Effector CD4-positive, alpha-beta T cell (primary cell): ENCODE data around the gene SEMA5A.
"Not testable (repeated sequence)": the region's sequence is repeated elsewhere in the genome, so short reads cannot be mapped to it uniquely, and the experiment has no call there.

Experiments used
- DNase-seq: peaks from one replicate; pipeline ENCODE4 v3.0.0-alpha.2; 2020

The SEMA5A gene

DNA sequence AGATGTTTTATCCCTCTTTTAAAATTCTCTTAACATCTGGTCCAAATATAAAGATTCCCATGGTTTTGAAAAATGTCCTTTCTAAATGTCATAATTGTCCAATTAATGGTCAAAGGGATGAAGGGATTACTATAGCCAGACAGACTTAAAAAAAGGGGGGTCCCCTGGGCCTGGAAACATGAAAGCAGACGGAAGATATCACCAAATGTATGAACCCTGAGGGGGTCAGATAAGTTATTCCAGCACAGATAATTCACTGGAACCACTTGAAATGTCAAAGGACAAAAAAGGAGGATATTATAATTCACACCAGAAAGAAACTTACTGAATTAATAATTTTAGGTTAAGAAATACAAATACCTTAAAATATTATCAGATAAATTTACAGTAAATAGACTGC, 155.8 kb downstream of the SEMA5A start:
- no peak for DNase-seq

DNA sequence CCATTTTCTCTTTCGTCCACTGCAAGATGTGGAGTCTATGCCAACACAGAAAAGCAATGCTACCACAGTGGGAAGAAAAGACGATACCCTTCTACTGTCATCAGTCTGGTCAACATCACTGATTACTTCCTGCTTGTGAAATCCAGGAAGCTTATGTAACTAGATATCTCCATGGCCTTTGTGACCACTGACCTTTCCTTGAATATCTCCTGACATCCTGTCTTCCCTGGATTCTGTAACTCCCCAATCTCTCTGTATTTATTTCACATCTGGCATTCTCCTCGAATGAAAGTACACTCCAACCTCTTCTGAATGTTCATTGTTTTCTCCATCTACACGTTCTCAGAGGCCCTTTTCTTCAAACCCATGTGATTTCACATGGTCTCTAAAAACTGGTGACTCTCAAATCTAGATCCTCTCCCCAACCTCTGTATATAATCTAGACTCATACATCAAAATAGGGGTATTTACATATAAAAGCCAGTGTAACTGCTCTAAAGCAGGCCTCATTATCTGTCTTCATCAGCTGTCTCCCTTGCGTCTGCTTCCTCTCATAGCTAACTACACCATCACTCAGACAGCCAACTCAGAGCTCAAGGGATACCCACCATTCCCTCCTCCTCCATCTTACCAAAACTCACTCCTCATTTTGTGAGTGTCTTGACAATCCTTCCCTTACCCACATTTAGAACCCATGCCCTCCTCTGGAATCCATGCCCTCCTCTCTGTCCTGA, 156.8 kb downstream of the SEMA5A start:
- no peak for DNase-seq

DNA sequence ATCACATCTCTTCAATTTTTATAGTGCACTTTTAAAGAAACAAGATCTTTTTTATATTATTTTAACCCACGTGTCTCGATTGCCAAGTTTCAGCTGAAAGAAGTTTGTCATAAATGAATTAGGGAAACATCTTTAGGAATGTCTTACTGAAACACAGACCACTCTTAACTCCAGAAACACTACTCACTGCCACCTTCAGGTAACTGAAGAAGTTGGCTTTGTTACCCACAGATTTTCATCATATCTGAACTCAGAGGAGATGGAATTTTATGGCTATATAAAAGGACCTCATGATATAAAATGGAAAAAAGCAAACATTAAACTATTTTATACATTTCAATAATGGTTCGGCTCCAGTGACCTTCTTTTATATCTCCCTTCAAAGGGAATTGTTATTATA, 158.0 kb downstream of the SEMA5A start:
- DNase-seq: no peak

DNA sequence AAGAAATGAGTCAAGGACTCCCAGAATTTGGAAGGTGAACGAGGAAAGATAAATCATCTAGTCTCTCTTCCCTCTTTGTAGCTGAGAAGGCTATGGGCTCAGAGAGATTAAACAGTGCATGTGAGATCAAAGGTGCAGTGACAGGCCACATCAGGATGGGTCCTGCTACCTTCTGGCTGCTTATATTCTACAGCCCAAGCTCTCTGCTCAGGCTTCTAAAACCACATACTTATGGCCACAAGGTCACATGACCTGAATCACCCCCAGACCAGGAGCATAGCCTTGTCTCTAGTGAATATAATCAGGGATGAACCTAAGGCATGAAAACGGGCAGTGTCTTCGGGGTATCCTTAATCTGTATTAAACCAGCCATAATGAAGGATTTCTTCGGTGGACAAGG, 158.9 kb downstream of the SEMA5A start:
- no peak for DNase-seq

DNA sequence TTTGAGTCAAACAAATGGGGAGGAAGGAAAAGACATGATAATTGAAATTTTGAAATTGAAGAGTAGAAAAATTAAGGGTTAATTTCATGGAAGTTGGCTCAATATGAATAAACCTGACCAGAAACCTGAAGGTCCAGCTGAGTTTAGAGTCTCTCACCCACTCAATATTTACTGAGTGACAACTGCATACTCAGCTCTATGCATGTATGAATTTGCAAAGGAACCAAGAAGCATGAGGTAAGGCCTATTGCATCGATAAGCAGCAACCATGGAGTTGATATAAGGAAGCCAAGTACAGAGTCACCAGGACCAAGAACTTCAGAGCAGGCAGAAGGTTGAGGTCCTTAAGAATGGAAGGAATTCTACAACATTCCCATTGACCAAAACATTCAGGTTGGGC, 163.4 kb downstream of the SEMA5A start:
- DNase-seq: no peak

DNA sequence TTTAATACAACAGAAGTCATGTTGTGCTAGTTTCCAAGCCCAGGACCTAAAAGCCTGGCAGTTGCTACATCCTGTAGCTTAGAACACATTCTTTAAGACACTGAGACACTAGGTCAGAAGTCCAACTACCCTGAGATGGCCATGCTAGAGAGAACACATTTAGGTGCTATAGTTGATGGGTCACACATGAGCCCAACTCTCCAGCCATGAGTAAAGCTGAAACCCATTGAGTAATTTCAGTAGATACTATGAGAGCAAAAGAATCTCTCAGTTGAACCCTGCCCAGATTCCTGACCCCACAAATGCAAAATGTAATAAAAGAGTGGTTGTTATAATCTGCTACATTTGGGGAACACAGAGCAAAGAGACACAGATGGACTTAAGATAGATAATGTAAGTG, 164.4 kb downstream of the SEMA5A start:
- DNase-seq: no peak

DNA sequence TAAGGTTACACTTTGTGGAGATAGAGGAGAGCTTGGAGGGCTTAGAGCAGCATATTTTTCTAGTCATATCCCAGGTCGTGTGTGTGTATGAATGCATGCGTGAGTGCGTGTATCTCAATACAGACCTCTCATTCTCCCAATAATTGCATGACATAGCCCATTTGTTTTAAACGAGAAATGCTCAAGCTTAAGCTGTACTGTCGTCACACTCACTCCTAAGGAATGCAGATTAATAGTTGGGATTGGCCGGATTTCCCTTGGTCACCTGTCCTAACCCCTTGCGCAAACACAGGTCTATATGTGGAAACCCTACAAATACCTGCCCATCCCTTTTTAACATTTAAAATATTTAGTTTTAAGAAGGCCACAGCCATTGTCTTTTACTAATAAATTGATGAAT, 165.8 kb downstream of the SEMA5A start:
- no peak for DNase-seq

DNA sequence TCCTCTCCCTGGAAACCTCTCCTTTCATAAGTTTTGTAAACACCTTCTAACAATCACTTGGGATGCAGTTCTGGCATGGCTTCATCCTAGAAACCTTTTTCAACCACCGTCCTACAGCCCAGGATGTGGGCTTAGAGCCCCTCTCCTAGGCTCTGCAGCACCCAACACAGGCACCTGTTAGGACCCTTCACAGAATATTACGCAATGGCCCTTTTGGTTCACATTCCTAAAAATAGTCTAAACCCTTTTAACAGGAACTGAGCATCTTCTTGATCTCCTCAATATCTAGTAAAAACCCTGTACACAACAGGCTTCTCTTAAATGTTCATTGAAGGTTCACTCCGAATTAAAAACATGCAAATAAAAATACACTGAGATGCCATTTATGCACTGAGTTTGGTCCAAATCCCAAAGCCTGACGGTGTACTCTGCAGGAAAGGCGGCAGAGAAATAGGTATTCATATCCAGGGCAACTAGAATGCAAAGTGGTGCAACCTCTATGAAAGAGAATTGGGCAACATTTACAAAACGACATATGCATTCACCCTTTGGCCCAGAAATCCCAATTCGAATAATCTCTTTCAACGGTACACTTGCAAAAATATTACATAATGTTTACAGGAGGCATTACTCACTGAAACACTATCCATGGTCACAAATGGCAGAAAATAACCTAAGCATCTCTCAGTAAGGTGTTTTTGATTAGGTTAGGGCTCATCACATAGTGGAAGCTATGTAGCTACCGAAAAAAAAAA, 169.3 kb downstream of the SEMA5A start:
- DNase-seq: no peak

DNA sequence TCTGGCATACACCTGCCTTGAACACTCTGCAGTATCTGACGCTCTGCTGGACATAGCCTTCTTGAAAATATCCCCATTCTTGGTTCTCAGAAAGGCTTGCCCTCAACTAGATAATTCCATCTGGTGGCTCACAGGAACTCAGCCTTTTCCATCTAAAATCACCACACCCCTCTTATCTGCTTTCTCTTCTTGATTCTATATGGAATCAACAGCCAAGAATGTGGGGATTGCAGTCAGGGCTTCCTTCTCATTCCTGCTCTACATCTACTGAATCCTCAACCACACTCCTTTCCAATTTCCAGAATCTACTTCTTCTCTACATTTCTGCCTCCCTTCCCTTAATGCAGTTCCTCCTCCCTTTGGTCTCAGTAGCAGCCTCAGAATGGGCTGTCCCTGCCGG, 170.1 kb downstream of the SEMA5A start:
- DNase-seq: no peak

DNA sequence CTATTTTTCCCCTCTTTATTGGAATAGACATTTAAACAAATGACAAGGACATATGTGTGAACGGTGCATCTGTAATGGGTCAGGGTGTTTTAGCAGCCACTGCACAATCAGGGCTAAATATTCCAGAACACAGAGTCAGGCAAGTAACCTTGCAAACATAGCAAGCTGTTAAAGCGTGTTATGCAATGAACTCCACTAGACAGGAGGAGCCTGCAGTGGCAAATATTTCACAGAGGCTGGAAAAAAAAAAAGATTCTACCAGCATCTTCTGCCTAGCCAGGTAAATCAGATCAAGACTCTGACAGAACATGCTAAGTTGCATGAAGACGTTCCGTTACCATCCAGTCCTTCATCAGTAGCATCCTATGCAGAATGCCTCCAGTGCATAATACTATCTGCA, 171.8 kb downstream of the SEMA5A start:
- DNase-seq: no peak

DNA sequence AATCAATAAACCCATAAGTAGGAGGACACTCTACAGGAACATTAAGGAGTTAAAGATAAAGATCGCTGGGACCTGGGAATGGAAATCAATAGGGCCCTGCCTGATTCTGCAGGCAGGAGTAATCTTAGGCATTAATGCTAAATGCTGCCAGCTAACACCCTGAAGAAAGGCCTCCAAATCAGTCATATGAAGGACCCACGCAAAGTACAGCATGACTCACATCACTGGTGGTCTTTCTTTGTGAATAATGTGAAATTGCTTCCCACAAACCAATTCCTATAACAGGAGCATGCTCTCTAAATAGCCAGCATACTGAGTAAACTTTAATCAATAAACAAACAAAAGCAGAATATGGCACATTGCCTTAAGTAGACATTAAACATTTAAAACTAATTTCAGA, 172.3 kb downstream of the SEMA5A start:
- no peak for DNase-seq

DNA sequence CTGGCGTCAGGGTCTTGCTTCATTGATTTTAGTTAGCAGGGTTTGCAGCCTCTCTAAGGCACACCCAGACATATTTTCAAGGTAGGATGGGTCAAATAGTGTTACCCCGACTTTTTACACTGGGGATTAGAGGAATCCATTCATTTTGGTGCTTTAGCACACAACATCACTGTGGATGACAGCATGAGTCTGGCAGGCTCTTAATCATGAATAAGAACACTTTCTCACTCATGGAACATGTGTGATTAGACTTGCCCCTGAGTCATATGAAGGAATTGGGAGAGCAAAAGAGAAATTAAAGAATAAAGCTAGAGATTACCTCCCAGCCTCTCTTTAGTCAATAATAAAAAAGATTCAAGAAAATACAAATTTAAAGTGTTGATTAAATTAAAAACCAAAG, 175.6 kb downstream of the SEMA5A start:
- no peak for DNase-seq

DNA sequence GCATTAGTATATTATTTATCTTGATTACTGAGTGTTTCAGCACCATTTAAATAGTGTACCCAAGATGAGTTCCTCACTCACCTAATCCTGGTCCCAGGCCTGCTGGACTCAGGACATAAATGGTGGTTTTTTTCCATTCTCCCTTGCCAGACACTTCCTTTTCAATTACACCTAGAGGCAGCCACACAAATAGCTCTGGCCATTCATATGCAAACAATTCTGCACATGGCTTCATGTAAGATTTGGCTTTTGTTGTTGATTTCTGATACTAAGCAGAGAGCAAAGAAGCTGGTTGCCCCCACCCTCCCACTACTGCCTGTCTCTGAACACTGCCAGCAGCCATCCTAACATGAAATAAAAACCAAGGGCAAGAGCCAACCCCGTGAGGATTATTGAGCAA, 180.4 kb downstream of the SEMA5A start:
- no peak for DNase-seq

DNA sequence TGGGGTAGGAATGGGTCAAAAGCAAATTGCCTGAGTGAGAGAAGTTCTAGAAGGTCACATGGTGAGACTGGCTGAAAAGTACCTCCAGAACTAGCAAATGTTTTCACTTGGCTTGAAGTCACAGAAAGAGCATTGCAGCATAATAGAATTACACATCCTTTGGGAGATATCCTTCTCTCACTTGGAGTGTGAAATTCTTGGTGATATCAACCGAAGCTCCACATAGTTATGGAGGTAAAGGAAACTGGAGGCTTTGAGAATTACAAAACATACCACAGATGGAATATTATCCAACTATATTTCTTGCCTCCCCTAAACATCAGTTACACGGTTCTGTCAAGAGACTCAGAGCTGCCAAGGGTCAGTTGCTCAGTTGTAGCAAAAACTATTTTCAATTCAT, 182.4 kb downstream of the SEMA5A start:
- no peak for DNase-seq

DNA sequence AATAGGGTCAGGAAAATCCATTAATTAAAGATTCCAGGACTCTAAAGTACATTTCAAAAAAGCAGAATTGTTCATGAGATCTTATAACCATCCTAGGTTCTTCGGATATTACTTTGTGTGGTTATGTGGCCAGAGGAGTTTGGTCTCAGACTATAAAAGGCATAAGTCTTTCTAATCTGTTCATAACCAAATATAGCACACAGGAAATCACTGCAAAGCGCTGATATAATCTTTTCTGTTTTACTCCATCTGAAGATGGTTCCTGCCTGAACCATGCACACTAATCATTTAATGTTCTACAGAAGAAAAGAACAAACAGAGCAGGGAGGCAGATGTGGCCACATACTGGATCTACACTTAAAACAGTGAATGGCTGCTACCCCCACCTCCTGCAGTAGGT, 182.8 kb downstream of the SEMA5A start:
- DNase-seq: no peak

DNA sequence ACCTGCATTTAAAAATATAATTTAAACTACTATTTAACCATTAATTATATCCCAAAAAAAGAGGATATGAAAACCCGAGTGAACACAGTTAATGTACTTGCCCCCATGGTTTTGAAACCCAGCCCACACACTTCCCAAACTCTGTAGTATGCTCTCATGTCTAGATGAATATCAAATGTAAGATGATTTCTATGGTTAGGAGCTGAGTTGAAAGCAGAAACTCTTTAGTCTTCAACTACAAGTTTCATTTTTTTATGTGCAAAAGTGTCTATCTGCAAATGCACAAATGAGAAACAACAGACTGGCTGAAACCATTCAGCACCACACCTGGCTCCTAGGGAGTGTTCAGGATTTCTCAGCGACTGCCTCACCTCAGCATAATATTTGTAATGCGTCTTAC, 183.3 kb downstream of the SEMA5A start:
- no peak for DNase-seq

DNA sequence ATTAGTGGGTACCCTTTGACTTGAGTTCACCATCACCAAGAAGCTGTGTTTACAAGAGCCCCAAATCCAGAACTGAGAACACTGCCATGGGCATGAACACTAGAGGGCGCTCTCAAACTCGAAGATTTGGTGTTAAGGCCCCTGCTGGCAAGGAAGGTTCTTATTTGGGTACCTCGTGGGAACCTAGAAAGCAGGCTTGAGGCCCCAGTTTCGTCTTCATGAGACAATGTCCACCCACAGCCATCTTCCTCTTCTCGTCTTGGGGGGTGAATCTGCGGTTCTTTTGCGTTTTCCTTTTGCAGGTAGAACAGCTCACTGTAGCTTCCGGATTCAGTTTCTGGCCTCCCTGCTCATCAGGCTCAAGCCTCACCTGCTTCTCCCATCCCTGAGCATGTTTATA, 184.0 kb downstream of the SEMA5A start:
- no peak for DNase-seq

DNA sequence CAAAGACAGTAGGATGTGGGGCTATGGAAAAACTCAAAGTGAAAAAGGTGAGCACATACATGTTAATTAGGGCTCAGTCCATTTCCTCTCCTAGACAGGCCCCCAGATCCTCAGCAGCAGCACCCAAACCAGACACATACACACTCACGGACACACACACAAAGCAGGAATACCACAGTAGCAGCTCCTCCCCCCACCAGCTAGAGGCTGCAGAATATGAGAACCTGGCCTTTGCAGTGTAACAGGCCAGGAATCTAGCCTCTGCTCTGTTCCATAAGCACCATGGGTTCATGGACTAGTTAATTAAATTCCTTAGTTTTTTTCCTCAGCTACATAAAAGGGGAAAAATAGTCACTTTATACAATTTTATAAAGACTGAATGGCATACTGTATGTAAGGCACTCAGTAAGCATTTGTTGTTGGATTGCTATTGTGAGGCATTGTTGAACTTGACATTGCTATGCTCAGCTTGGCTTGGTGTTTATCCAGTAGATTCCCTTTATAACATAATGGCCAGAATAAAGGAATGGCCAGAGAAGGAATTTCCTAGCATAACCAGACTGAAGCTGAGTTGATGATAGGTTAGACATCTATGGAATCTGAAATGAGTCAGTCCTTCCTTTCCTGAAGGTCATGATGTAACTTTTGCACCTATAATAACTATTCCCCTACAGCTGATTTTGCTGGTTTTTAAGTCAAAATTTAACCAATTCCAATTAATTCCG, 186.8 kb downstream of the SEMA5A start:
- no peak for DNase-seq

DNA sequence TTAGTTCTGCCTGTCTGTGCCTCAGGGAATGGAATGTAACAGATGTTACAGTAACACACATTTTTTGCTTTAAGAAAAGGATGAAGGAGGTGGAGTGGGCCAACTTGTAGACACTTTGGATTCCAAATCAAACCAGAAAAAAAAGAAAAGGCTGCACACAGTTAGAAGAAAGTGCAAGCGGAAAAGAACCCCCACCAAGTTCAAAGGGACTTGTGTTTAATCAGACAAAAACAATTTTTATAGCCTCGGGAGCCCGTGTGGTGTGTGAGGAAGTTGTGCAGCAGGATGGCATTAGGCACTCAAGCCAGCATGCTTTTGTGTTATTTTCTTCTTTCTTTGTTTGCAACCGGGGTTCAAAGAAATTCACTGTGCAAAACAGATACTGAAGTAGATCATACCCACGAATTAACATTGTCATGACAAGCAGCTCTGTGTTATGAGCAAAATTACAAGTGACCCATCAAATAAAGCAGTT, 189.5 kb downstream of the SEMA5A start:
- DNase-seq: no peak

DNA sequence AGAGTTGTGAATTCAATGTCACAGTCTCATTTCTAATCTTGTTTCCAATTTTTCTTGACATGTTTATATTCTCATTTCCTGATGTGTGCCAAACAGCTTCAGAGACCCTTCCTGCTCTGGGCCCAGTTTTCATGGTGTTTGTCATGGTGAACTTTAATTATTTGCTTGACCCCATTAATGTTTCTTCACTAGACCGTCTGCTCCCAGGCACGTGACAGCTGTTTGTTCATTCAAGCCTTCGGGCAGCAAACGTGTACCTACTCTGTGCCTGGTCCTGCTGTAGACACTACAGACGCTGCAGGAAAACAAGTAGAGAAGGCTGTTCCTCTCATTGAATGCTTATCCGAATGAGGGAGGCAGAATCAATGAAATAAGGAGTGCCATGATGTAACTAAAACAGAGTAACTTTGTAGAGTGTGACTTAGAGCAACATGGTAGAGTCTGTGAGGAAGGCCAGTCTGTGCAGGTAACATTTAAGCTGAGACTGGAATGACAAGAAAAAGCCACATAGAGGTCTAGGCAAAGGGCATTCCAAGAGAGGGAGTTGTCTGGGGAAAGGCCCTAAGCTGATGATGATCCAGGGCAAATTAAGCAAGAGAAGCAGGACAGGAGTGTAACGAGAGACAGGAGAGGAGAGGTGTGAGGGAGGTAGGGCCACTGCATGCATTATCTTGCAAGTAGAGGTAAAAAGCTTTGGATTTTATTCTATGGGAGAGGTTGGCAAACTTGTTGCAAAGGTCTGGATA, 191.4 kb downstream of the SEMA5A start:
- DNase-seq: no peak

DNA sequence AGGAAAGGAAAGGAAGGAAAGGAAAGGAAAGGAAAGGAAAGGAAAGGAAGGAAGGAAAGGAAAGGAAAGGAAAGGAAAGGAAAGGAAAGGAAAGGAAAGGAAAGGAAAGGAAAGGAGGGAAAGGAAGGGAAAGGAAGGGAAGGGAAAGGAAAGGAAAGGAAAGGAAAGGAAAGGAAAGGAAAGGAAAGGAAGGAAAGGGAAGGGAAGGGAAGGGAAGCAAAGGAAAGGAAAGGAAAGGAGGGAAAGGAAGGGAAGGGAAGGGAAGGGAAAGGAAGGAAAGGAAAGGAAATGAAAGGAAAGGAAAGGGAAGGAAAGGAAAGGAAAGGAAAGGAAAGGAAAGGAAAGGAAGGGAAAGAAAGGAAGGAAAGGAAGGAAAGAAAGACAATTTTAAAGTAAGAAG, 192.8 kb downstream of the SEMA5A start:
- not testable (repeated sequence) for DNase-seq

DNA sequence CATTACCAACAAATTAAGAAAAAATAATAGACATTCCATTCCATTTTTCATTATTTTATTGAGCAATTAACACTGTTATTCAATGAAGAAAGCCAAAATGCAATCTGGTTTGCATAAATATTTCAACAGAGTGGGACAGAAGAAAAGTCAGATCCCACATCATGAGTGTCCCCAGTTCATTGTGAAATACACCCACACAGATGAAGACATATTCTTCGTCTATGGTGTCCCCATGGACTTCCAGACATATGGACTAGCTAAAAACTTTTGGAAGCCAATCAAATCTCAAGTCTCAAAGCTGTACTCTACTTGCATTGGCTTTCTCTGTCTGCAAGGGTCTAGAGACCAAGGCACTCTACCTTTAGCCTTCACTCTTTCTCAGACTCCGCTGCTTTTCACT, 194.3 kb downstream of the SEMA5A start:
- DNase-seq: no peak

DNA sequence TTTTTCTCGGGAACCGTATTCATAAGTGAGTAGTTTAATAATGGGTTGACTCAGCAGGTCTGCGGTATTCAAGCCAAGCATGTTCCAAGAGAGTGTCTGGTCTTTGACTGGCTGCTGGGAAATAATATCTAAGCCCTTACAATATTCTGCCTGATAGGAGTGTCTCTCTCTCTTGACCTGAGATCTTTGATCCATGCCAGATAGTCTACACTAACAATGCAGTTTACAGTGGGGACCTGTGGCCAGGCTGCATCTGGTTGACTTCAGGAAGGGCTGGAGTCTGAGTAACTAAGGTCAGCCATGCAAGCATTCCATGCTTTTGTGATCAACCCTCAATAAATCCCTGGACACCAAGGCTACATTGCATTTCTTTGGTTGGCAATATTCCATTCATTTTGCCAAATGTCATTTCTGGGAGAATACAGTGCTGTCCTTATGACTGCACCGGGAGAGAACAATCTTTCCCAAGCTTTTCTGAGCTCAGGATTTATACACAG, 195.5 kb downstream of the SEMA5A start:
- no peak for DNase-seq
